COR-L47 (cell line): Measurements from ENCODE around the gene PCSK9.

Experiments
- DNase-seq: peaks from one replicate; lab custom pipeline; 2025; lab: John Stamatoyannopoulos, UW

The PCSK9 gene

GRCh38 chr1:55059302-55060132 is 20.2 kb downstream of the PCSK9 start:
- DNase-seq: no peak

GRCh38 chr1:55060133-55060999 is 21.0 kb downstream of the PCSK9 start:
- DNase-seq: no peak

GRCh38 chr1:55061000-55061705 is 21.8 kb downstream of the PCSK9 start:
- DNase-seq: no peak

DNA sequence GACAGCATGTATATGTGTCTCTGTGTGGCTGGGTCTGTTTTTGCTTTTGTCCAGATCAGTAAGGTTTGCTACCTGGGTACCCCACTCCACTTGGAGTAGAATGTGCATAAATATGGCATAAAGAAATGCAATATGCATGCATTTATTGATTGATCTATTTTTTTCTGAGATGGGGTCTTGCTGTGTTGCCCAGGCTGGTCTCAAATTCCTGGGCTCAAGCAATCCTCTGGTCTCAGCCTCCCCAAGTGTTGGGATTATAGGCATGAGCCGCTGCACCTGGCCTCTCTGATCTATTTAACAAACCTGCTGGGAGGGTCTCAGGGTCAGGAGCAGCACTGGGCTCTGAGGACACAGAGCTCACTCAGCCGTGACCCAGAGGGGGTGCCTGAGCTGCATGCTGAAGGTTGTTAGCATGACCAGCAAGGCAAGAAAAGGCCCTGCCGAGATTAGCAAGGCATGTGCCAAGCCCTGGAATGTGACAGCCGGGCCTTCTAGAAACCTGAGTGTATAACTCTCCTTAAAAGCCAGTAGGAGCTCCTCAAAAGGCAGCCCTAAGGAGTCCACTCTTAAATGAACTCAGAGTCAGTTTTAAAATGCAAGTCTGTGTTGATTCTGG is 22.5 kb downstream of the PCSK9 start:
- DNase-seq: no peak

- no peak for DNase-seq
Observed at GRCh38 chr1:55062801-55063576, 23.6 kb downstream of the PCSK9 start.

DNA sequence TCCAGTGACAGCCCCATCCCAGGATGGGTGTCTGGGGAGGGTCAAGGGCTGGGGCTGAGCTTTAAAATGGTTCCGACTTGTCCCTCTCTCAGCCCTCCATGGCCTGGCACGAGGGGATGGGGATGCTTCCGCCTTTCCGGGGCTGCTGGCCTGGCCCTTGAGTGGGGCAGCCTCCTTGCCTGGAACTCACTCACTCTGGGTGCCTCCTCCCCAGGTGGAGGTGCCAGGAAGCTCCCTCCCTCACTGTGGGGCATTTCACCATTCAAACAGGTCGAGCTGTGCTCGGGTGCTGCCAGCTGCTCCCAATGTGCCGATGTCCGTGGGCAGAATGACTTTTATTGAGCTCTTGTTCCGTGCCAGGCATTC is 24.2 kb downstream of the PCSK9 start:
- no peak for DNase-seq

DNA sequence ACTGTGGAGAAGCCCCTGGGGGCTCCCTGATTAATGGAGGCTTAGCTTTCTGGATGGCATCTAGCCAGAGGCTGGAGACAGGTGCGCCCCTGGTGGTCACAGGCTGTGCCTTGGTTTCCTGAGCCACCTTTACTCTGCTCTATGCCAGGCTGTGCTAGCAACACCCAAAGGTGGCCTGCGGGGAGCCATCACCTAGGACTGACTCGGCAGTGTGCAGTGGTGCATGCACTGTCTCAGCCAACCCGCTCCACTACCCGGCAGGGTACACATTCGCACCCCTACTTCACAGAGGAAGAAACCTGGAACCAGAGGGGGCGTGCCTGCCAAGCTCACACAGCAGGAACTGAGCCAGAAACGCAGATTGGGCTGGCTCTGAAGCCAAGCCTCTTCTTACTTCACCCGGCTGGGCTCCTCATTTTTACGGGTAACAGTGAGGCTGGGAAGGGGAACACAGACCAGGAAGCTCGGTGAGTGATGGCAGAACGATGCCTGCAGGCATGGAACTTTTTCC is 24.8 kb downstream of the PCSK9 start:
- DNase-seq: peak; percentile 42

DNA sequence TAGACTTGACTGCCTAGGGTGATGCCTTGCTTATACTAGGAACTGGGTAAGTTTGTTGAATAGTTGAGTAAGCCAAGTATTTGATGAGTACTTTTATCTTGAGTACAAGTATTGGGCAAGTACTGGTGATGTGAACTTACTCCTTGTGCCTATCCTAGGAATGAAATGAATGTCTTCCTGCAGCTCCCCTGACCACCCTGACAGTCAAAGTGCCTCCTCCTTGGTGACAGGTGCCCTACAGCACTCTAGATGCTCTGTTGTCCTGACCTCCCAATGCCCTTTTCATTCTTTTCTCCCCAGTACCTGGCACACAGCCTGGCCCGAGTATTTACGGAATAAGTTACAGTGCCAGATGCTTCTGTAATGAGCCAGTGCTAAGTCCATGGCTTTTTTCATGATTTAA is 25.5 kb downstream of the PCSK9 start:
- DNase-seq: peak; percentile 35

DNA sequence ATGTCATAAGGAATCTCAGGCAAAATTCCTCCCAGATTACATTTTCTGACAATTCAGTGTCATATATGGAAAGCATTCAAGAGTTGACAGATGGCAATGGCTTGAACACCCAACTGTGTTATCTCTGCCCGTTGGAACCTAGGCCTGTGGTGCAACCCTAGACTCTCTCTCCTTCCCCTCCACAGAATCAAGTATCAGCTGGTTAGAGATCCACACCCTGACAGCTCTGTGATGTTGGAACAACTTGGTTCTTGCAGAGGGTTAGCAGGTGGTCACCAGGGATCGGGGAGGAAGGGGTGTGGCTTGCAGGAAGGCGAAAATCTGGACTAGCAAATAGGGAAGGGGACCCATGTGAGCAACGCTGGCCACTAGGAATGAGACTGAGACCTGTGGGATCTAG is 26.3 kb downstream of the PCSK9 start:
- no peak for DNase-seq

DNA sequence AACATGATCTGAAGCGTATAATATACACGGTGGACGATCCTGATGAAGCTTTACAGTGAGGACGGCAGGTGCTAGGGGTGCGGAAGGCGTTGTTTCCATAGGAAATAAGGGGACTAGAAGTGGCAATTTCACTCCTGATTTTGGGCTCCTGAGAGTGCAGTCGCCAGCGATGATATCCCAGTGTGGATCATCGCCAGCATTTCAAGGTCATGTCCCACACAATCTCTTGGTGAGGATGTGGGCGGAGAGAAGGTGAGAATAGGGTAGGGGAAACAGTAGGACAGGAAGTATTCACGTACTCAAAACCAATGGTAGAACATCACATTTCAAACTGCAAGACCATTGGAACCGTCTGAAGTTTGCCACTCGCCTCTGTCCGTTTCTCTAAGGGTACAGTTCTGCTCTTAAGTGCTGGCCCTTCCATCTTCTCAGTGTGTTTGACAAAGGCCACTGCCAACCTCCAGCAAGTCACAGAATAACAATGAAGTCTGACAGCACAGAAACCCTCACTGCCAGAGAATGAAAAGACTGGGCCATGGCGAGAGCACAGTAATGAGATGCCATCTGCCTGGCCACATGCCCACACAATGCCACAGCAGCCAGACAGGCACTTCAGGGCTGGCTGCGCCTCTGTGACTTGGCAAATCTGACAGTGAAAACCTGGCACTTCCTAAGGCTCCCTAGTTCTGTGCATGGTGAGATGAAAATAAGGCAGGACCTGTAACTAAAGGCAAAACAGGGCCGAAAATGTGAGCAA is 27.9 kb downstream of the PCSK9 start:
- no peak for DNase-seq

GRCh38 chr1:55067914-55068313 is 28.6 kb downstream of the PCSK9 start:
- no peak for DNase-seq

DNA sequence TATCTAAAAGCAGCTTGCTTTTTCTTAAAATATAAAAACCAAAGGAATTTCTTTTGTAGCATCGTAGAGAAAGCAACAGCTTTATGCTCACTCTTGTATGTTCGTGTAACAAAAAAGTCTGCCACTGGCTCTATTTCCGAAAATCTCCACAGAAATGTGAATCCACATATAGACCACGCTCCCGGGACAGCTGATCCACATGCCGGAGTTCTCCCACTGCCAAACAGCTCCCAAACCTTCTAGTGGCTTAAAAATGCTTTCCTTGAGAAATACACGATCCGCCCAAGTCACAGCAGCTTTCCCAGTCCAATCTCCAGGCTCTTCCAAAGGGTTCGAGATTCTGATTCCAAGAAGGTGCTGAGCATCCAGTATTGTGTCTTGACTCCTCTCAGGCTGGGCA is 29.3 kb downstream of the PCSK9 start:
- DNase-seq: no peak

DNA sequence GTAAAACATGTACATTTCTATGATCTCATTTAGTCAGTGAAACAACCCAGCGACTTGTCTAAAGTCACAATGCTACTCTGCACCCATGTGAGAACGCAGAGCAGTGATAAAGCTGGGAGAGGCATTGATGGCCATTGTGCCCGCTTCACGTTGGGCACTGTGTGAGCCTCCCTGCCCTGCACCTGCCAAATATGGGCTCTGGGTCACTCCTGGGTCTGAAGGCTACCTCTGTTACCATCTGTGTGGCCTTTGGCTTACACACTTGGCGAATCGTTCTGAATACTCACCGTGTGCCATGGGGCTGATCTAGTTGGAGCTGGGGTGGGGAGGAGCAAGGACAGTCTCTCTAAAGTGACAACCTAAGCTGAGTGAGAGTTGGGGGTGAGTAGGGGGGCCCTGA is 29.9 kb downstream of the PCSK9 start:
- no peak for DNase-seq

- no peak for DNase-seq
Observed at GRCh38 chr1:55070293-55071164, 31.2 kb downstream of the PCSK9 start.

GRCh38 chr1:55071477-55071876 is 32.1 kb downstream of the PCSK9 start:
- DNase-seq: peak; percentile 31

DNA sequence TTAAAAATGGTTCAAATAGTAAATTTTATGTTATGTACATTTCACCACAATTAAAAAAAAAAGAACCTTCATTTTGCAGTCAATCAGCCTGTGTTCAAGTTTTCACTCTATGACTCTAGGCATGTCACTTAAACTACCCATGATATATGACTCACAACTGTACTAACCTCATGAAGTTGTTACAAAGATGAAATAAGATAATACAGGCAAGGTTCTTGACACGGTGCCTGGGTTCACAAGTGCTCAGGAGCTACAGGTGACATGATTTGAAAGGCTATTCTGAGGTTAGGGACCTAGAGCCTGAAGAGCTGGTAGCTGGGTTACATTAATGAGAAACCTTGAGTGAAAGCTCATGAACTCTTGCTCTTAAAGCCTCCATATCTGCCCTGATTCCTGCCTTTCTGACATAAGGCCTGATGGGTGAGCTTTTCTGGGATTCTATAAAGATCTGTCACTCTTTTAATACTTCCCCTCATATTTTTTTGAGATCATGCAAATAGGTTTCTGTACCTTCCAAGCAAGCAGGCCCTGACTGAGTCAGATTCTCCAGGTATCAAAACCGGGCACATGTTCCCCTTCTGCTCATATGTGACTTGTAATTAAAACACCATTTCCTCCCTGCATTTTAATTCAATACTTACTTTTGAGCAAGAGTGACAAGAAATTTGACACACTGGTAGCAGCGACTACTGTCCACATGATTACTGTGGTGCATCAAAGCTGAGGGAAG is 34.0 kb downstream of the PCSK9 start:
- no peak for DNase-seq

GRCh38 chr1:55074455-55074854 is 35.1 kb downstream of the PCSK9 start:
- no peak for DNase-seq

GRCh38 chr1:55076356-55076755 is 37.0 kb downstream of the PCSK9 start:
- no peak for DNase-seq

DNA sequence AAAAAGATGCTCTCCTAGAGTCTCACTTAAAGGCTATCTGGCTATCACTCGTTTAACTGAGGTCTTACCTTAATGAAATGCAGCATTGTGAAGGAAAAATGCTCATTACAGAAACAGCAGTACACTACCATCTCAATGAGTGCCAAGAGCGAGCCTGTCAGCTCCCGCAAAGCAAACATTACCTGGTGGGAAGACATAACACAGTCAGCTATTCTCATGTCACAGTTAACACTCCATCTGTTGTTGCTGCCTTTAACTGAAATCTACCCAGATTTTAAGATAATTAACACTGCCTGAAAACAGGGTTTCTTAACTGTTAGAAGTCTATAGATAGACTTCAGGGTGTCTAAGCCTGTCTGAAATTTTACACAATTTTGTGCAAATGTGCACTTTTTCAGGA is 39.1 kb downstream of the PCSK9 start:
- DNase-seq: peak; percentile 61
